GDM1 (cell line): ENCODE measurements around the gene GRIA4.

Source experiments
- DNase-seq: peaks from one replicate; lab custom pipeline; 2025; lab: John Stamatoyannopoulos, UW

The GRIA4 gene

GRCh38 chr11:105923252-105923651 is 313.4 kb downstream of the GRIA4 start:
- DNase-seq: no peak

DNA sequence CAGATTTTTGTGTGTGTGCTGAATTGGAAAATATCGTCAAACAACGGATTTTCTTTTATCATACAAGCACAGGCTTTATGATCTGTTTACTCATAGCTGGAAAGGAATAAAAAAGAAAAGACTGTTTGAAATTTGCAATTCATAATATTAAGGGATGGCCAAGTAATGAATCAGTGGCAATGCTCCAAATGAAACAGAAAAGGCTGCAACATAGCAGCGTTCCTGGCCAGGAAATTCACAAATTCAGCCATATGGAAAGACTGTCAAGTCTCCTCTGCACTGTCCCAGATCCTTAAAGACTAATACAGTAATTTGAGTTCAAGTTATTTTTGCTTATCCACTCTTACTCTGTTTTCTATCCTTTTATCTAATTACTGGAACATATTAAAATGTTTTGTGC is 313.9 kb downstream of the GRIA4 start:
- no peak for DNase-seq

DNA sequence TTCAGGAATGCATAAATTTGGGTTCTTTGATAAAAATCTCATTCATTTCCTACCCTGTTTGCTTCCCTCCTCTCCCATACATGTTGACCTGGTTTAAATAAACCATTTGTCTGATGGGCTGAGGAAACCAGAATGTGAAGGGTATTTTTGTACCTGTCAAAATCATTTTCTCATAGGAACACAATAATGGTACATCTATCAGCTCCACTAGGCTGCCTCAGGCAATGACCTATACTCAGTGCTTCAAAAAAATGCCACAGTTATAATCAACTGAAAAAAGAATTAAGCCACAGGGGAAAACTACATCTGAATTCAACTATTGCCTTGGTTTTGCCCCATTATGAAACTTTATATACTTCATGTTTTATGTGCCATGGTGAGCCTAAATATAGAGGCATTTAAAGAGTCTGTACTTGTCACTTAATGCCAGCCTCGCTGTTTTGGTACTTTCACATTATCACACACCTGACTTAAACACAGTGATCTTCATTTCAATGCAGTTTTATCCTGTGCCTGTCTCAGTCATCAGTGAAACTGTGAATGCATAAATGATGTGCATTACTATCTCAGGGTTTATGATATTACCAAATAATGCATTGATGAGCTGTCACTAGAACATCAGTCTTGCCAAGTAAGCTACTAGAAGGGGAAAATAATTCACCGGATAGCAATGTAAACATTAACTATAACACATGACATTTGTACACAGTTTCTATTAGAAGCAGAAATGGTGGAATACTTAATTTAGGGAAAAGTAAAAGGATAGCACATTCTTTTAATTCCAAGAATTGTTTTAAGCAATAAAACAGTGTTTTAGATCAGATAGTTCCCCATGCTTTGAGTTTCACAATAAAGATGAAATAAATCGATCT is 319.4 kb downstream of the GRIA4 start:
- no peak for DNase-seq

- no peak for DNase-seq
Measured at GRCh38 chr11:105933695-105934094, 323.8 kb downstream of the GRIA4 start.

- no peak for DNase-seq
Measured at GRCh38 chr11:105935791-105936190, 325.9 kb downstream of the GRIA4 start.

GRCh38 chr11:105937331-105937730 is 327.5 kb downstream of the GRIA4 start:
- DNase-seq: no peak

DNA sequence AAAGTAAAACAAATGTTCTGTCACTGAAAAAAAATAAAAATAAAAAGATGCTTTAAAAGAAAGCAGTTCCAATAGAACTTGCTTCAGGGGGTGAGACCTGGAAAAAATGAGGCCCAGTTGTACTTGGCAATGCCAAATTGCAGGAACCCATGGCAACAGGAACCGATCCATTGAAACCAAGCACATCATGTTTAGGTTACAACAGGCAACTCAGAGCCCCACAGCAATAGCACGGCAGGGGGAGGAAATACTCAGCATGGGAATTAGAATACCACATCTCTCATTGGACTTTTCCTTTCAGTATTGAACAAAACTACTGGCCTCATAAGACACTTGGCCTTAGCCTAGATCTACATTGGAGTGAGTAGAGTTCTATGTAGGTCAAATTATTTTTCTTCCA is 327.9 kb downstream of the GRIA4 start:
- no peak for DNase-seq

GRCh38 chr11:105942921-105943320 is 333.0 kb downstream of the GRIA4 start:
- no peak for DNase-seq

- DNase-seq: no peak
Measured at GRCh38 chr11:105948918-105949590, 339.2 kb downstream of the GRIA4 start.

GRCh38 chr11:105953886-105954285 is 344.0 kb downstream of the GRIA4 start:
- no peak for DNase-seq

GRCh38 chr11:105960252-105961245 is 350.7 kb downstream of the GRIA4 start:
- DNase-seq: no peak

- DNase-seq: no peak
Measured at GRCh38 chr11:105968021-105968697, 358.3 kb downstream of the GRIA4 start.

- no peak for DNase-seq
Measured at GRCh38 chr11:105969756-105970155, 359.9 kb downstream of the GRIA4 start.

- no peak for DNase-seq
Measured at GRCh38 chr11:105975128-105975527, 365.3 kb downstream of the GRIA4 start.

- no peak for DNase-seq
Measured at GRCh38 chr11:105979997-105980703, 370.3 kb downstream of the GRIA4 start.

DNA sequence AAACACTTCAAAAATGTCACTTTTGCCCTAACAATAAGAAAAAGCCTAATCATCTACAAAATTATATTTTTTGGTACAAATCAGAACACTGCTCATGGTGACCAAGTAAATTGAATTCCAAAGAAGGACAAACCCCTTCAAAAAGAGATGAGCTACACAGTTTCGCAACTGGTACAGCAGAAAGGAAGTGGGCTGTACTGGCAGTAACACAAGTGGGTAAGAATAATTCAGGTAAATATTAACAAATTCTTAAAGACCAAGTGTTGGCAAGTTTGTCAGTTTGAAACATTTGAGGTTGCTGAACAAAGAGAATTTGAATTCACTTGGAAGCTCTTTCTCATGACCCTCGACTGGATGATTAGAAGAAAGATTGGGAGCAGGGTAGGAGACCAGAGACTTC is 376.7 kb downstream of the GRIA4 start:
- DNase-seq: no peak

DNA sequence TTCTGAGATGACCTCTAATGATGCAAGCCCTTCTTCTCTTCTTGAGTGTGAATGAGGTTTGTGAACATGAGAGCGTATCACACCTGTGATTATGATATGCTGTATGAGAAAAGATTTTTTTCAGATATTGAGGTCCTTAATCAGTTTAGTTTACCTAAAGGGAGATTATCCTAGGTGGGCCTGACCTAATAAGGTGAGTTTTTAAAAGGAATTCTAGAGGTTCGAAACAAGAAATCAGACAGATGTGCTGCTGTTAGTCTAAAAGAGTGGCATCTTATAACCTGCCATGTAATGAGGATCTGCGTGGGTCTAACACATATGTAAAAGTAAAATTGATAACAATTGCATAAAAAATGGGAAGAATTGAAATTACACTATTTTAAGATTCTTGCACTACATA is 378.3 kb downstream of the GRIA4 start:
- no peak for DNase-seq

DNA sequence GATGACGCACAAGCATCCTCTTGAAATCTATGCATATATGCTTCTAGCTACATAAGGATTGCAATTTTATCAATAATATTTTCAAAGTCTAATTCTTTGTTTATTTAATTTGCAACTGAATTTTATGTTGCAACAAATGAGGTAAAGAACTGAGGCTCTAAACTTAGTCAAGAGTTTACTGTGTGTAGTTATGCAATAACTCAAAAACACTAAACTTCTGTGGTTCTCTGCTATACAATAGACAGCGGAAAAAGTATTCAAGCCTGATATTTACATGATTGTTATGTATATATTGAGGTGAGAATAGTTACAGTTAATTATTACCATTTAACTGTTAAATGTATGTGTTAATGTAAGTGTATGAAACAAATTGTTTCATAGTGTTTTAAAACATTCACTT is 379.3 kb downstream of the GRIA4 start:
- no peak for DNase-seq

GRCh38 chr11:105991888-105992287 is 382.0 kb downstream of the GRIA4 start:
- no peak for DNase-seq

GRCh38 chr11:106001304-106002012 is 391.6 kb downstream of the GRIA4 start:
- DNase-seq: no peak
